Kidney tubule cell (primary cell): ENCODE measurements around the gene MAPKAPK3.
A peak's percentile ranks its signal among the peaks of the same experiment; 100 is the strongest.

Experiments used
- DNase-seq: peaks from one replicate; pipeline ENCODE4 v3.0.0-alpha.2; 2018; ENCODE audit warnings: low spot score

MAPKAPK3 gene

GRCh38 chr3:50587806-50588758, 28.9 kb upstream of the MAPKAPK3 start:
- no peak for DNase-seq

- no peak for DNase-seq
Observed at GRCh38 chr3:50588759-50589433, 28.1 kb upstream of the MAPKAPK3 start.

GRCh38 chr3:50591196-50591741, 25.7 kb upstream of the MAPKAPK3 start:
- no peak for DNase-seq

- DNase-seq = no peak
Observed at GRCh38 chr3:50592568-50592967, 24.4 kb upstream of the MAPKAPK3 start.

- DNase-seq = no peak
Observed at GRCh38 chr3:50594253-50594785, 22.6 kb upstream of the MAPKAPK3 start.

- no peak for DNase-seq
Observed at GRCh38 chr3:50599115-50599715, 17.7 kb upstream of the MAPKAPK3 start.

- no peak for DNase-seq
Observed at GRCh38 chr3:50599716-50600118, 17.2 kb upstream of the MAPKAPK3 start.

GRCh38 chr3:50600141-50600753, 16.7 kb upstream of the MAPKAPK3 start:
- DNase-seq = no peak

GRCh38 chr3:50600841-50601591, 15.9 kb upstream of the MAPKAPK3 start:
- peak; percentile 98 for DNase-seq

- no peak for DNase-seq
Observed at GRCh38 chr3:50602595-50603191, 14.3 kb upstream of the MAPKAPK3 start.

- no peak for DNase-seq
Observed at GRCh38 chr3:50603261-50604109, 13.5 kb upstream of the MAPKAPK3 start.

GRCh38 chr3:50604110-50604621, 12.8 kb upstream of the MAPKAPK3 start:
- DNase-seq = no peak

- peak; percentile 98 for DNase-seq
Observed at GRCh38 chr3:50604628-50605588, 12.0 kb upstream of the MAPKAPK3 start.

- peak; percentile 94 for DNase-seq
Observed at GRCh38 chr3:50605901-50606326, 11.0 kb upstream of the MAPKAPK3 start.

GRCh38 chr3:50606596-50606995, 10.4 kb upstream of the MAPKAPK3 start:
- no peak for DNase-seq

- peak; percentile 48 for DNase-seq
Observed at GRCh38 chr3:50607271-50608091, 9.5 kb upstream of the MAPKAPK3 start.

- no peak for DNase-seq
Observed at GRCh38 chr3:50608278-50608677, 8.7 kb upstream of the MAPKAPK3 start.
